ENCODE measurements around the gene SND1.
"Not testable (repeated sequence)": the region's sequence is repeated elsewhere in the genome, so short reads cannot be mapped to it uniquely, and the experiment has no call there.

The SND1 gene

DNA sequence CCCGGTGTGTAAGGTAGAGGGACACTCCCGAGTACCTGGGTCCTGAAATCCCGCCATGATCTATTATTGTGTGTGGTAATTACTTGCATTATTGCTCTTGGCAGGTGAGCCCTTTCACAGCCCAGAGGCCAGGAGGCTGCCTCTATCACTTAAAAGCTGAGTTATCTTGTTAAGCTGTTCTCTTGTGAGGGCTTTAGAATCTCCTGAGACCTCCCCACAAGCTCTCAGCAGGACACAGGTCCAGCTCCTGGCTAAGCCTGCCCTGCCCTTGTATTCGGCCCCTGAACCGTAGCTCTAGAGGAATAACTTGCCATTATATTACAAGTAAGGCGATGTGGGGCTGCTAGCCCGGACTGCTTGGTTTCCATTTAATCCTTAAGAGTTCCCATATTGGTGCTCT lies 13.9 kb downstream of the SND1 start:
- H3K4me3 ChIP-seq (ENCODE audit: low read depth, low read length): 0 out of 2 replicates have a peak overlapping the region, but pooled peaks have one; percentile 9
- TF ChIP-seq, protein P1, sequence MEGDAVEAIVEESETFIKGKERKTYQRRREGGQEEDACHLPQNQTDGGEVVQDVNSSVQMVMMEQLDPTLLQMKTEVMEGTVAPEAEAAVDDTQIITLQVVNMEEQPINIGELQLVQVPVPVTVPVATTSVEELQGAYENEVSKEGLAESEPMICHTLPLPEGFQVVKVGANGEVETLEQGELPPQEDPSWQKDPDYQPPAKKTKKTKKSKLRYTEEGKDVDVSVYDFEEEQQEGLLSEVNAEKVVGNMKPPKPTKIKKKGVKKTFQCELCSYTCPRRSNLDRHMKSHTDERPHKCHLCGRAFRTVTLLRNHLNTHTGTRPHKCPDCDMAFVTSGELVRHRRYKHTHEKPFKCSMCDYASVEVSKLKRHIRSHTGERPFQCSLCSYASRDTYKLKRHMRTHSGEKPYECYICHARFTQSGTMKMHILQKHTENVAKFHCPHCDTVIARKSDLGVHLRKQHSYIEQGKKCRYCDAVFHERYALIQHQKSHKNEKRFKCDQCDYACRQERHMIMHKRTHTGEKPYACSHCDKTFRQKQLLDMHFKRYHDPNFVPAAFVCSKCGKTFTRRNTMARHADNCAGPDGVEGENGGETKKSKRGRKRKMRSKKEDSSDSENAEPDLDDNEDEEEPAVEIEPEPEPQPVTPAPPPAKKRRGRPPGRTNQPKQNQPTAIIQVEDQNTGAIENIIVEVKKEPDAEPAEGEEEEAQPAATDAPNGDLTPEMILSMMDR (IDR thresholded peaks at IDR 0.05; ENCODE audit: low read depth, low read length): no peak

DNA sequence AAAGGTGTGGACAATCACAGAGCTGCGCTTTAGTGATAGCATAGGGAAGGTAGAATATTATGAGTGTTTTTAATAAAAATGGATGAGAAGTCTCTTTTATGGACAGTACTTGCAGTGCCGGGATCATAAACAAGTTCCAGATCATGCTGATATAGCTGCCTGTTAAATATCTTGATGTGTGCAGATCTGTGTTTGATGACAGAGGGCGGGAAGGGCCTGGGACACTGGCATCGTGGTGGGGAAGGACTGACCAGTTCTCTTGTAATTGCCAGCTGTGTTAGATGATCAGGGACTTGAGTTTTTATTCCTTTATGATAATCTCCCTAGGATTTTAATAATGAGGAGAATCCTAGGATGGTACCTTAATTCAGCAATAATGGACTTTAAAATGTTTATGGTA lies 14.6 kb downstream of the SND1 start:
- TF ChIP-seq, protein P1 (IDR thresholded peaks at IDR 0.05; ENCODE audit: low read depth, low read length): no peak
- 0 out of 2 replicates have a peak overlapping the region, but pooled peaks have one; percentile 18 for H3K4me3 ChIP-seq (ENCODE audit: low read depth, low read length)

DNA sequence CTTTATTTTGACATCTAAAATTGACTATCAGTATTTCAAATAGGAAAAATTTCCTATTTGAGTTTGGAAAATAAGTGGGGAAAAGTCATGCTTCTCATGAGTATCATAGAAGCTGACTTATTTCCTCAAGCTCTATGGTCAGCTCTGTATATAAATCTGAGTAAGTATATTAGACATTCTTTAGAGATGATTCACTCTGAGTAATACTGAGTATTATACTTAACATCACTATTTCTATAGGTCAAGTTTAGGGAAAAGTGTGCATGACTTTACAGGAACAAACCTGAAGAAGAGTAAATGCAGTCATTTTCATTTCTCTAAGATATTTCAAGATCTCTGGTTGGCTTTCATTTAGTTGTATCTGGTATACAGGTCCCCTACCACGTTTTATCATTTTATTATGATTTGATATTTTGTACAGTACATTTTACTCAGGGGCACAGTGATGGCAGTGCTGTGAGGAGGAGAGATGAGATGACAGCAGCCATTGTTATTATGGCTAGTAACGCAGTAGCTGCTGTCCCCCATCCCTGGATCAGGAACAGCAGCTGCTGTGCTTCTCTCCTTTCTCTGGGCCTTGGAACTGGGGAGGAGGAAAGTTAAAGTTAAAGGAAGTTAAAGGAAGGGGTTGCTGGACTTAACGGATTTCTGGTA lies 15.2 kb downstream of the SND1 start:
- H3K4me3 ChIP-seq (ENCODE audit: low read depth, low read length): 0 out of 2 replicates have a peak overlapping the region, but pooled peaks have one; percentile 18
- TF ChIP-seq, protein P1 (IDR thresholded peaks at IDR 0.05; ENCODE audit: low read depth, low read length): no peak

DNA sequence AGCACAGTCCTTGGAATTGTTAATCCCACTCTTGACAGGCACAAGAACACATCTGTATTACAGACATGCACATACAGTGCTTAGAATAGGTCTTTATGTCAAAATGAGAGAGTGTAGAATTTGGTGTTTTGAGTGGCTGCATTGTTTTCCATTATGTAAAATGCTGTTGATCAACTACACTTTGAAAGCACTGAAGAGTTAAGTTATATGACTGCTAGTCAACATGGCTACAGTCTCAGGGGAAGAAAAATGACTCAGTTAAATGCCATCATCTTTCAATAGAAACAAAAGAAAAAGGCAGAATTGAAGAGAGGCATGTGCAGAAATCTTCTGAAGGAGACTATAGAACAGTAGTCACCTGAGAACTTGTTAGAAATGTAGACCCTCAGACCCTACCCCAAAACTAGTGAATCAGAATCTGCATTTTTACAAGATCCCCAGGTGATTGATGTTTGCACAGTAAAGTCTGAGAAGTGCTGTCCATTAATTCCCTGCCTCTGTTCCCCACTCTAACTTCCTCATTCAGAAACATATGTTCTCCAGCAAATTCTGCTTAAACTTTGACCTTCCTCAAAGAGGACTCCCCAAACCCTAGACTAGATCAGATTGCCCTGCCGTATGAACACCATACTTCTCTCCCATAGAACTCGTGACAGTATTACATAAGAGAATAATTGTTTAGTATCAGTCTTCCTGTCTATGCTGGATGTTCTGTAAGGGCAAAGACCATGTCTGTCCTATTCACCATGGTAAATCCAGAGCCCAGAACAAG lies 16.0 kb downstream of the SND1 start:
- TF ChIP-seq, protein P1 (IDR thresholded peaks at IDR 0.05; ENCODE audit: low read depth, low read length): no peak
- no peak overlapping the region for H3K4me3 ChIP-seq (ENCODE audit: low read depth, low read length)

DNA sequence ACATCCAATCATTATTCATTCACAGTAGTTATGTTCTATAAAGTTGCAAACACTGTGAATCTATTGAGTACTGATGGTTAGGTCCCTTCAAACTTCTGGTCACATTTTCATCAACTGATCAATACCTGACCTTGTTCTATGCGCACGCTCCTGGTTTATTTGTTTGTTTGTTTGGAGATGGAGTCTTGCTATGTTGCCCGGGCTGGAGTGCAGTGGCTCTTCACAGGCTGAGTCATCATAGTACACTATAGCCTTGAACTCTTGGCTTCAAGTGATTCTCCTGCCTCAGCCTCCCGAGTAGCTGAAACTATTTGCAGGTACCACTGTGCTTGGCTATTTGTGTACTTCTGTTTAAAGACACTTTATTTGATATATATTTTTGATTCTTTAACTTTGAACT lies 19.3 kb downstream of the SND1 start:
- TF ChIP-seq, protein P1 (IDR thresholded peaks at IDR 0.05; ENCODE audit: low read depth, low read length): no peak
- no peak overlapping the region for H3K4me3 ChIP-seq (ENCODE audit: low read depth, low read length)

DNA sequence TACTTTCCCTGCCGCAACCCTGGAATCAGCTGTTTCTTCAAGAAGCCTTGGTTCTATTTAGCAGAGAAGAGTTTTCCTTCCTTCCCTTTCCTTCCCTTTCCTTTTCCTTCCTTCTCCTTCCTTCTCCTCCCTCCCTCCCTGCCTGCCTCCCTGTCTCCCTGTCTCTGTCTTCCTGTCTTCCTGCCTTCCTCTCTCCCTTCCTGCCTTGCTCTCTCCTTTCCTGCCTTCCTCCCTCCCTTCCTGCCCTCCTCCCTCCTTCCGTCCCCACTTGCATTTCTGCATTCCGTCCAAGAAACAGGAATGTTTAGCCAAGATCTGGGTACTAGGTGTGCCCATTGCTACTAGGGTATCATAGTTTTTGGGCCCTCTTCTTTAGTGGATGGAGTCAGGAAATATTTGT lies 21.9 kb downstream of the SND1 start:
- no peak overlapping the region for H3K4me3 ChIP-seq (ENCODE audit: low read depth, low read length)
- TF ChIP-seq, protein P1 (IDR thresholded peaks at IDR 0.05; ENCODE audit: low read depth, low read length): no peak

DNA sequence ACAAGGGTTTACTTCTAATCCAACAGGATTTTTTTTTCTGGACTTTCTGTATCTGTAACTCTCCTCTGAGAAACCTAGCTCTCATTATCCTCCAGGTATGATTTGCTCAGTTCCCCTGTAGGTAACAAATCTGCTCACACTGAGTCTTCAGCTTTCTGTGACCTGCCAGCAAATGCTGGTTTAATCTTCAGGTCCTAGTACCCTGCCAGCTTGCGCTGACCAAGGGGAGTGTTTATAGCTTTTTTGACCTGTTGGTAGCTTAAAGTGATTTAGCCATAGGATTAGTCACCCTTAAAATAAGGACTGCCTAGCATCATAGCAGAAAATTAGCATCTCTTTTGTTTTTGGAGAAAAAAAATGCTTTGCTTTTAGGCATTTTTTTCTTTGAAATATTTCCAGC lies 22.4 kb downstream of the SND1 start:
- no peak overlapping the region for H3K4me3 ChIP-seq (ENCODE audit: low read depth, low read length)
- TF ChIP-seq, protein P1 (IDR thresholded peaks at IDR 0.05; ENCODE audit: low read depth, low read length): no peak

DNA sequence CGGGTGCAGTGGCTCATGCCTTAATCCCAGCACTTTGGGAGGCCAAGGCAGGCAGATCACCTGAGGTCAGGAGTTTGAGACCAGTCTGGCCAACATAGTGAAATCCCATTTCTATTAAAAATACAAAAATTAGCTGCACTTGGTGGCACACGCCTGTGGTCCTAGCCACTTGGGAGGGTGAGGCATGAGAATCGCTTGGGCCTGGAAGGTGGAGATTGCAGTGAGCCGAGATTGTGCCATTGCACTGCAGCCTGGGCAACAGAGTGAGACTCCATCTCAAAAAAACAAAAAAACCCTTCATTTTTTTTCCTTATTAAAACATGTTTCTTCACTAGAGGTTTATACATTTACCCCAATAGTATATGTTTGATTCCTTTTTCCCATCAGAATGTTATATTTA lies 22.9 kb downstream of the SND1 start:
- not testable (repeated sequence) for H3K4me3 ChIP-seq (ENCODE audit: low read depth, low read length)
